Mucosa of rectum (tissue), 2 donors: ENCODE measurements around the gene MRPS12.
A peak's percentile ranks its signal among the peaks of the same experiment; 100 is the strongest.

ENCODE experiments used
- H3K27ac ChIP-seq, 2 donors: one replicate each; pipeline ENCODE4 v1.7.0; 2013; ENCODE audit warnings: inconsistent platforms in 2 of 2, low read depth in 2 of 2, low read length in 2 of 2
- H3K27me3 ChIP-seq, 2 donors: one replicate each; pipeline ENCODE4 v1.7.0; 2013; ENCODE audit warnings: low read length in 2 of 2; ENCODE audit not compliant: control insufficient read depth in 2 of 2, insufficient read depth in 2 of 2
- H3K36me3 ChIP-seq, 2 donors: one replicate each; pipeline ENCODE4 v1.7.0; 2013; ENCODE audit warnings: low read length in 2 of 2; ENCODE audit not compliant: control insufficient read depth in 2 of 2, insufficient read depth in 2 of 2
- H3K4me1 ChIP-seq, 2 donors: one replicate each; pipeline ENCODE4 v1.7.0; 2013; ENCODE audit warnings: low read length in 2 of 2, mild to moderate bottlenecking in 1 of 2; ENCODE audit not compliant: control insufficient read depth in 2 of 2, insufficient read depth in 2 of 2
- H3K4me3 ChIP-seq, 2 donors: one replicate each; pipeline ENCODE4 v1.7.0; 2013; ENCODE audit warnings: low read length in 2 of 2
- H3K9ac ChIP-seq, 2 donors: one replicate each; pipeline ENCODE4 v1.7.0; 2013; ENCODE audit warnings: low read length in 2 of 2, low read depth in 1 of 2, mild to moderate bottlenecking in 1 of 2
- H3K9me3 ChIP-seq, 2 donors: one replicate each; pipeline ENCODE4 v1.7.0; 2013; ENCODE audit warnings: low read length in 2 of 2; ENCODE audit not compliant: control insufficient read depth in 2 of 2
- donor health status: healthy.
- donor health status: Normal muscosa, but diverticular disease.

Gene MRPS12

DNA sequence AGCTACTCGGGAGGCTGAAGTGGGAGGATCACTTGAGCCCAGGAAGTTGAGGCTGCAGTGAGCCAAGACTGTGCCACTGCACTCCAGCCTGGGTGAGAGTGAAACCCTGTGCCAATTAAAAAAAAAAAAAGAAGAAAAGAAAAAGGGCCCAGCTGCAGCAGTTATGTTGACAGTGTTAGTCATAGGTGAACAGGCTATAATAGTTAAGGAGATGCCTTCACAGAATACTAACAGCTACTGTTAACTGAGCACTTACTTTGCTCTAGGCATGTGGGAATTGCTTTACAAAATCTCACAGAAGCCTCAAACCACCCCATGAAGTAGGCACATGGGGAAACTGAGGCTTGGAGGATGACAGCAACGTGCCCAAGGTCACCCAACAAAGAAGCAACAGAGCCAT, 40.9 kb downstream of the MRPS12 start:
- H3K27ac ChIP-seq, result no peak overlapping the region
- H3K36me3 ChIP-seq, result no peaks in the 10 kb centered on the region
- peaks cover 8 to 10% of the 10 kb centered on the region in 2 donors for H3K27me3 ChIP-seq
- no peak overlapping the region for H3K4me3 ChIP-seq
- H3K4me1 ChIP-seq, result peaks cover 0 to 4% of the 10 kb centered on the region in 2 donors
- H3K9me3 ChIP-seq, result no peaks in the 10 kb centered on the region
- no peak overlapping the region for H3K9ac ChIP-seq

GRCh38 chr19:38974624-38975213, 44.0 kb downstream of the MRPS12 start:
- Histone ChIP-seq H3K9me3 (no peaks in the 10 kb centered on the region), H3K36me3 (no peaks in the 10 kb centered on the region), H3K27me3 (peaks cover 9 to 11% of the 10 kb centered on the region in 2 donors), H3K9ac (peak overlapping the region; percentile 26 to 42), H3K4me1 (peaks cover 0 to 4% of the 10 kb centered on the region in 2 donors), H3K27ac (peak overlapping the region; percentile 67 to 72), H3K4me3 (peak overlapping the region; percentile 40 to 59)

DNA sequence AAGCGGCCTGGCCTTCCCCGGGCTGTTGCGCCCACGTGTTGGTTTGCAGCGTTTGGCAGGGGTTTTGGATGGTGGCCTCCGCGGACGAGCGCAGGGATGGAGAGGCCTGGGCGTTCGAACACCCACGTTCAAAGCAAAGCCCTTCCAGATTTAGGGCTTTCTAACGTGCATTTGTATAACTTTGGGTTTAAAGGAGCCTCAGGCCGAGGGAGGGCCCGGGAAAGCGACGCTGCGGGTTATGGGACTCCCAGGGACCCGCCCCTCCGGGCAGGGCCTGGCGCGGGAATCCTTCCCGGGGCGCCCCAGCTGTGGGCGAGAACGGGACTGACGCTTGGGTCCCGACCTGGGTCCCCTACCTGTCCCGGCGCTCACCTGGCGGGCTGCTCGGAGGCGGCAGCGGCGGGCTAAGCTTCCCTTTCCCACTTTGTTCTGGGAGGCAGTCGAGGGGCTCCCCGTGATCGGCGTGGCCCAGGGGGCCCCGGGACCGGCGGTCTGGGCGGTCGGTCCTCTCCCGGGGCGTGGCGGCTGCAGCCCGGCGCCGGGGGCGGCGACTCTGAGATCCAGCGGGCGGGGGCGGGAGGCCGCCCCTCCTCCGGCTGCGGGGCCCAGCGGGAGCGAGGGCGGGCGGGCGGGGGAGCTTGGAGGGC, 44.6 kb downstream of the MRPS12 start, which contains the start of gene FBXO17:
Gene FBXO17, minus strand, starts transcription at position 529 of the 647 bp plus-strand sequence. CDS start 25,423 bp downstream, outside the sequence.
- peak within 1 kb of the TSS; percentile 41 to 42 for H3K9ac ChIP-seq
- H3K9me3 ChIP-seq, result no peaks in the 10 kb centered on the region
- H3K27ac ChIP-seq, result peak within 1 kb of the TSS; percentile 67 to 72
- H3K36me3 ChIP-seq, result no peaks in the 10 kb centered on the region
- H3K27me3 ChIP-seq, result peaks cover 9 to 11% of the 10 kb centered on the region in 2 donors
- peaks cover 0 to 4% of the 10 kb centered on the region in 2 donors for H3K4me1 ChIP-seq
- H3K4me3 ChIP-seq, result peak within 1 kb of the TSS; percentile 40 to 59

GRCh38 chr19:38975861-38976271, 45.1 kb downstream of the MRPS12 start:
- no peaks in the 10 kb centered on the region for H3K9me3 ChIP-seq
- H3K27me3 ChIP-seq, result peaks cover 9 to 11% of the 10 kb centered on the region in 2 donors
- peak overlapping the region; percentile 6 to 44 for H3K4me3 ChIP-seq
- H3K4me1 ChIP-seq, result peaks cover 0 to 4% of the 10 kb centered on the region in 2 donors
- H3K27ac ChIP-seq, result peak overlapping the region; percentile 45 to 58
- H3K36me3 ChIP-seq, result no peaks in the 10 kb centered on the region
- H3K9ac ChIP-seq, result peak overlapping the region; percentile 41

GRCh38 chr19:38977445-38978325, 46.9 kb downstream of the MRPS12 start:
- Histone ChIP-seq H3K9ac (no peak overlapping the region), H3K9me3 (no peaks in the 10 kb centered on the region), H3K27ac (no peak overlapping the region), H3K4me1 (peaks cover 0 to 4% of the 10 kb centered on the region in 2 donors), H3K36me3 (no peaks in the 10 kb centered on the region), H3K4me3 (no peak overlapping the region), H3K27me3 (peaks cover 9 to 11% of the 10 kb centered on the region in 2 donors)

DNA sequence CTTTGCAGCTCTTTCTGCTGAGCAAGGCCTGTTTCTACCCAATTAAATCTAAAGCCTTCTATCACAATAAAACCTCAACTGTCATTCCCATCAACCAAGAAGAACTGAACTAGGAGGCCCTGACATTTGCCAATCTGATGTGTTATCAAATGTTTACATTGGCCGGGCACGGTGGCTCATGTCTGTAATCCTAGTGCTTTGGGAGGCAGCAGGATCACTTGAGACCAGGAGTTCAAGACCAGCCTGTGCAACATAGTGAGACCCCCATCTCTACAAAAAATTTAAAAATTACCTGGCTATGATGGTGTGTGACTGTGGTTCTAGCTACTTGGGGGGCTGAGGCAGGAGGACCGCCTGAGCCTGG, 47.6 kb downstream of the MRPS12 start:
- Histone ChIP-seq H3K9ac (no peak overlapping the region), H3K27me3 (peaks cover 9 to 11% of the 10 kb centered on the region in 2 donors), H3K4me3 (no peak overlapping the region), H3K27ac (no peak overlapping the region), H3K4me1 (peaks cover 0 to 4% of the 10 kb centered on the region in 2 donors), H3K9me3 (no peaks in the 10 kb centered on the region), H3K36me3 (no peaks in the 10 kb centered on the region)

DNA sequence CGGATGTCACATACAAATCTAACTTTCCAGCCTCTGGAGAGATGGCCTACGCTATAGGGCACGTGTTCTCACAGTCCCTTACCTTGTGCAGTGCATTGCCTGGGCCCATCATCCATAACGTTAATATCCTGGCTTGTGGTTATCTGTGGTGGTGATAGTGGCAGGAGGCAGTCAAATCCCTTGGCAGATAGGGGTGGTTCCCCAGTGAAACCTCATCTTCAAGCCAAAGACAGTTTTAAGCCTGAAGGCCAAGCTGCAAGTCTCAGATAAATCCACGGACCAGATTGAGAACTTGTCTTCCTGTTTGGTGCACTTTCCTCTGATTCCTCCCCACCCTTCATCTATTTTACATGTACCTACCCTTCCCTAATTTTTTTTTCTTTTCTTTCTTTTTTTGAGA, 49.1 kb downstream of the MRPS12 start:
- H3K27me3 ChIP-seq, result peaks cover 9% of the 10 kb centered on the region in 2 donors
- no peak overlapping the region for H3K27ac ChIP-seq
- H3K36me3 ChIP-seq, result no peaks in the 10 kb centered on the region
- peaks cover 0 to 4% of the 10 kb centered on the region in 2 donors for H3K4me1 ChIP-seq
- H3K9ac ChIP-seq, result no peak overlapping the region
- no peaks in the 10 kb centered on the region for H3K9me3 ChIP-seq
- no peak overlapping the region for H3K4me3 ChIP-seq

DNA sequence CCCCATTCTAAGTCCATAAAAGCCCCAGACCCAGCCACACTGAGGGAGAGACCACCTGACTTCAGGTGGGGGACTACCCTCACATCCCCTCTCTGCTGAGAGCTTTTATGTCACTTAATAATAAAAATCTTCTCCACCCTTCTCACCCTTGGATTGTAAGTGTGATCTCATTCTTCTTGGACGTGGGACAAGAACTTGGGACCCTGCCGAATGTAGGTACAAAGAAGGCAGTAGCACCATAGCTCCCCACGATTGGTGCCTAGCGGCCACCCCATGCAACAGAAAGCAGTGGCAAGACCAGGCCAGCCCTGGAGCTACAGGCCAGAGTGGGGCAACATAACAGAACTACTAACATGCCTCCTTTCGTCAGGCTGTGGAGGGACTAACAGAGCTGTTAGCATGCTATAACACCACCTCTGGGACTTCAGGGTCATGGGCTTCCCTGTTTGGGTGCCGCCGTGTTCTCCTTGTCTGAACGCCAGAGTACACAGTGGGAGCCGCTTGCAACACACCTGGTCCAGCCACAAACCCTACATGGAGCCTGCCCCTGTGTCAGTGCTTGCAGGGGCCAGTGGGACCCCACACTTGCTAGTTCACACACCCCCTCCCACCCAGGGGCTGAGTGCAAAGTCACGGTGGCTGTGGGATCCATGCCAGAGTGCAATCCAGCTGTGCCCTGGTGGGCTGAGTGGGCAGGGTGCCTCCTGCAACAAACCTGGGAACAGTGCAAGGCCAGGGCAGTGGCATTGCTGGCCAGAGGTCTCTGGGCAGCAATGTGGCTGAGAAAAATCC, 50.0 kb downstream of the MRPS12 start:
- Histone ChIP-seq H3K27ac (no peak overlapping the region), H3K9me3 (no peaks in the 10 kb centered on the region), H3K9ac (no peak overlapping the region), H3K36me3 (no peaks in the 10 kb centered on the region), H3K4me1 (peaks cover 0 to 4% of the 10 kb centered on the region in 2 donors), H3K27me3 (peaks cover 6 to 9% of the 10 kb centered on the region in 2 donors), H3K4me3 (no peak overlapping the region)
